WTC11 (cell line): ENCODE measurements around the gene KRT6C. TPM values are rescaled to one million over a fixed set of nuclear protein-coding genes. Genes with fewer than 3 reads are reported as not detected.

Experiments used
- ATAC-seq: fragments of 200-7000 bp; cut with Tn5 transposase; 2 replicates; pipeline ENCODE4 v1.10.0; 2021; ENCODE audit warnings: mild to moderate bottlenecking, moderate library complexity
- Bru-seq: library from RNA; stranded (reverse); fragments of 400-500 nt; gene quantifications from one replicate; lab custom pipeline; 2021; lab: Mats Ljungman, UMichigan
- CTCF ChIA-PET: fragments of 300-600 bp; sonication (Branson Sonifier 250); formaldehyde crosslinking; loops from one replicate; lab custom pipeline; 2021; ENCODE audit warnings: antibody characterized with exemption; lab: Charles Lee
- POLR2A ChIA-PET: fragments of 350-600 bp; sonication (Branson Sonifier 250); formaldehyde crosslinking; loops from one replicate; lab custom pipeline; 2021; ENCODE audit warnings: antibody characterized with exemption; lab: Charles Lee
- DNase-seq: peaks from one replicate; pipeline ENCODE4 v3.0.0; 2021; ENCODE audit warnings: low spot score
- H3K27ac Mint-ChIP-seq: 2 replicates; pipeline ENCODE4 v1.8.0; 2021; ENCODE audit warnings: mixed read lengths
- H3K27me3 Mint-ChIP-seq: 2 replicates; pipeline ENCODE4 v1.8.0; 2021; ENCODE audit warnings: low read depth, mild to moderate bottlenecking, moderate library complexity, mixed read lengths
- H3K36me3 Mint-ChIP-seq: 2 replicates; pipeline ENCODE4 v1.8.0; 2021; ENCODE audit warnings: mixed read lengths
- H3K4me1 Mint-ChIP-seq: 2 replicates; pipeline ENCODE4 v1.8.0; 2022; ENCODE audit warnings: mixed read lengths
- H3K4me3 Mint-ChIP-seq: 2 replicates; pipeline ENCODE4 v1.8.0; 2021; ENCODE audit warnings: mild to moderate bottlenecking, moderate library complexity, mixed read lengths
- H3K9me3 Mint-ChIP-seq: 2 replicates; pipeline ENCODE4 v1.8.0; 2021; ENCODE audit warnings: mixed read lengths
- FOXJ3 ChIP-seq: sonication (generic); formaldehyde crosslinking; IDR thresholded peaks from 2 replicates; pipeline ENCODE4 v1.9.0; 2021; ENCODE audit warnings: missing genetic modification reagents, mild to moderate bottlenecking, borderline replicate concordance
- GABPB1 ChIP-seq: sonication (generic); formaldehyde crosslinking; IDR thresholded peaks from 2 replicates; pipeline ENCODE4 v1.8.1; 2023; ENCODE audit warnings: mild to moderate bottlenecking, missing genetic modification reagents
- IRF2 ChIP-seq: sonication (generic); formaldehyde crosslinking; IDR thresholded peaks from 2 replicates; pipeline ENCODE4 v1.8.0; 2022; ENCODE audit warnings: low read depth, missing genetic modification reagents, borderline replicate concordance
- KAT7 ChIP-seq: sonication (generic); formaldehyde crosslinking; IDR thresholded peaks from 2 replicates; pipeline ENCODE4 v1.8.1; 2023; ENCODE audit warnings: missing genetic modification reagents, mild to moderate bottlenecking, borderline replicate concordance
- MYBL2 ChIP-seq: sonication (generic); formaldehyde crosslinking; IDR thresholded peaks from 2 replicates; pipeline ENCODE4 v1.8.1; 2023; ENCODE audit warnings: mild to moderate bottlenecking, moderate library complexity, missing genetic modification reagents
- RELA ChIP-seq: sonication (generic); formaldehyde crosslinking; IDR thresholded peaks from 2 replicates; pipeline ENCODE4 v1.8.1; 2022; ENCODE audit warnings: missing genetic modification reagents, mild to moderate bottlenecking, borderline replicate concordance
- SMAD3 ChIP-seq: sonication (generic); formaldehyde crosslinking; IDR thresholded peaks from 2 replicates; pipeline ENCODE4 v1.8.0; 2022; ENCODE audit warnings: missing genetic modification reagents, mild to moderate bottlenecking, borderline replicate concordance
- TEAD4 ChIP-seq: sonication (generic); formaldehyde crosslinking; IDR thresholded peaks from 2 replicates; pipeline ENCODE4 v1.8.0; 2022; ENCODE audit warnings: mild to moderate bottlenecking, missing genetic modification reagents
- TP53 ChIP-seq: sonication (generic); formaldehyde crosslinking; IDR thresholded peaks from 2 replicates; pipeline ENCODE4 v1.8.1; 2023; ENCODE audit warnings: mild to moderate bottlenecking, missing genetic modification reagents
- ZBTB21 ChIP-seq: sonication (generic); formaldehyde crosslinking; IDR thresholded peaks from 2 replicates; pipeline ENCODE4 v1.8.1; 2023; ENCODE audit warnings: mild to moderate bottlenecking, missing genetic modification reagents, borderline replicate concordance
- ZNF317 ChIP-seq: sonication (generic); formaldehyde crosslinking; IDR thresholded peaks from 2 replicates; pipeline ENCODE4 v1.8.1; 2023; ENCODE audit warnings: low read depth, mild to moderate bottlenecking, moderate library complexity, missing genetic modification reagents, borderline replicate concordance
- ZNF396 ChIP-seq: fragments of 250-450 bp; sonication (Bioruptor Pico); IDR thresholded peaks from 2 replicates; pipeline ENCODE4 v1.8.0; 2021; ENCODE audit warnings: mild to moderate bottlenecking, moderate library complexity, borderline replicate concordance
- ZNF416 ChIP-seq: fragments of 250-450 bp; sonication (Bioruptor Pico); IDR thresholded peaks from 2 replicates; pipeline ENCODE4 v1.9.0; 2021; ENCODE audit warnings: mild to moderate bottlenecking, inconsistent platforms
- long read RNA-seq, 3 experiments: library from RNA in 1 of 3; library from capped mRNA in 1 of 3; library from polyadenylated mRNA in 1 of 3; unstranded in 2 of 3; stranded (forward) in 1 of 3; transcript quantifications; one replicate each; pipeline ENCODE4 v2.0.0, GENCODE V29; 2021
- total RNA-seq: library from RNA; stranded (reverse); gene quantifications from 3 replicates; pipeline ENCODE4 v1.2.3, GENCODE V29; 2021
- TF ChIP-seq, protein P1 (sequence below): sonication (generic); formaldehyde crosslinking; IDR thresholded peaks from 2 replicates; pipeline ENCODE4 v1.8.0; 2023; ENCODE audit warnings: mild to moderate bottlenecking, missing genetic modification reagents
- TF ChIP-seq, protein P2 (sequence below): fragments of 250-450 bp; sonication (Bioruptor Pico); IDR thresholded peaks from 2 replicates; pipeline ENCODE4 v1.8.0; 2021; ENCODE audit warnings: mild to moderate bottlenecking
- TF ChIP-seq, protein P3 (sequence below): sonication (generic); formaldehyde crosslinking; IDR thresholded peaks from 2 replicates; pipeline ENCODE4 v1.8.0; 2023; ENCODE audit warnings: missing genetic modification reagents, mild to moderate bottlenecking, borderline replicate concordance
- TF ChIP-seq, protein P4 (sequence below): fragments of 250-450 bp; sonication (Bioruptor Pico); IDR thresholded peaks from 2 replicates; pipeline ENCODE4 v2.1.2; 2022; ENCODE audit warnings: mild to moderate bottlenecking, moderate library complexity
- TF ChIP-seq, protein P5 (sequence below): fragments of 250-450 bp; sonication (Bioruptor Pico); IDR thresholded peaks from 2 replicates; pipeline ENCODE4 v1.9.0; 2021; ENCODE audit warnings: mild to moderate bottlenecking, borderline replicate concordance
- TF ChIP-seq, protein P6 (sequence below): sonication (generic); formaldehyde crosslinking; IDR thresholded peaks from 2 replicates; pipeline ENCODE4 v1.8.1; 2022; ENCODE audit warnings: low read depth, mild to moderate bottlenecking, moderate library complexity, missing genetic modification reagents, borderline replicate concordance

The KRT6C gene
- total RNA-seq (not detected in 3 replicates), Bru-seq, nascent RNA (not detected)
- long read RNA-seq, experiment 1 = 0 reads
- long read RNA-seq, experiment 2 = 0 reads
- long read RNA-seq, experiment 3 = 0 reads

DNA sequence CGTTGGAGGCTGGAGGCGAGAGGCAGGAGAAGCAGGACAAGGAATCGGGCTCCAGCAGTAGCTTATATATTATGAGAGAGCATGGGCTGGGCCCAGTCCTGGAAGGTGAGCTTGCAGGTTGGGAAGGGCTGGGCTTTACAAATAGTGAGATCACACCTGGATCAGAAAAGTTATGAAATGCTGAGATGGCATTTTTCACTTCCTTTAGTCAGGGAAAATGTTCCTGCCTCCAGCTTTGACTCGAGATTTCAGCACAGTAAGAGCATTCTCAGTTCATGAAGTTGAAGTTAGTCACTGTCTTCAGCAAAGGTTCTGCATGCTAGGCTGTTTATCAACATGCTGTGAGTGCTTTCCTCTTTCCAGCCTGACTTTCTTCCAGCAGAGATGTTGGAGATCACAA is at the start of gene KRT6C:
Gene KRT6C, minus strand, starts transcription at position 38 of the 400 bp plus-strand sequence. CDS start 68 bp downstream, outside the sequence.
- H3K36me3 Mint-ChIP-seq = peaks cover 16% of the 10 kb centered on the region
- no peak for DNase-seq
- peaks cover 47% of the 10 kb centered on the region for H3K9me3 Mint-ChIP-seq
- CTCF ChIA-PET = interaction anchor here (1.2 kb wide), 1 partner anchor 27 kb away, joined by 3 read pairs; no protein-coding TSS in a partner anchor
- no peak within 1 kb of the TSS for H3K27ac Mint-ChIP-seq
- TF ChIP-seq, protein P1, sequence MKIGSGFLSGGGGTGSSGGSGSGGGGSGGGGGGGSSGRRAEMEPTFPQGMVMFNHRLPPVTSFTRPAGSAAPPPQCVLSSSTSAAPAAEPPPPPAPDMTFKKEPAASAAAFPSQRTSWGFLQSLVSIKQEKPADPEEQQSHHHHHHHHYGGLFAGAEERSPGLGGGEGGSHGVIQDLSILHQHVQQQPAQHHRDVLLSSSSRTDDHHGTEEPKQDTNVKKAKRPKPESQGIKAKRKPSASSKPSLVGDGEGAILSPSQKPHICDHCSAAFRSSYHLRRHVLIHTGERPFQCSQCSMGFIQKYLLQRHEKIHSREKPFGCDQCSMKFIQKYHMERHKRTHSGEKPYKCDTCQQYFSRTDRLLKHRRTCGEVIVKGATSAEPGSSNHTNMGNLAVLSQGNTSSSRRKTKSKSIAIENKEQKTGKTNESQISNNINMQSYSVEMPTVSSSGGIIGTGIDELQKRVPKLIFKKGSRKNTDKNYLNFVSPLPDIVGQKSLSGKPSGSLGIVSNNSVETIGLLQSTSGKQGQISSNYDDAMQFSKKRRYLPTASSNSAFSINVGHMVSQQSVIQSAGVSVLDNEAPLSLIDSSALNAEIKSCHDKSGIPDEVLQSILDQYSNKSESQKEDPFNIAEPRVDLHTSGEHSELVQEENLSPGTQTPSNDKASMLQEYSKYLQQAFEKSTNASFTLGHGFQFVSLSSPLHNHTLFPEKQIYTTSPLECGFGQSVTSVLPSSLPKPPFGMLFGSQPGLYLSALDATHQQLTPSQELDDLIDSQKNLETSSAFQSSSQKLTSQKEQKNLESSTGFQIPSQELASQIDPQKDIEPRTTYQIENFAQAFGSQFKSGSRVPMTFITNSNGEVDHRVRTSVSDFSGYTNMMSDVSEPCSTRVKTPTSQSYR (CRISPR knock-in tag) = no peak
- no peak for TF ChIP-seq KAT7 (CRISPR knock-in tag)
- TF ChIP-seq ZBTB21 (CRISPR knock-in tag) = no peak
- TF ChIP-seq MYBL2 (CRISPR knock-in tag) = no peak
- no peak for TF ChIP-seq ZNF416 (CRISPR knock-in tag)
- TF ChIP-seq, protein P2, sequence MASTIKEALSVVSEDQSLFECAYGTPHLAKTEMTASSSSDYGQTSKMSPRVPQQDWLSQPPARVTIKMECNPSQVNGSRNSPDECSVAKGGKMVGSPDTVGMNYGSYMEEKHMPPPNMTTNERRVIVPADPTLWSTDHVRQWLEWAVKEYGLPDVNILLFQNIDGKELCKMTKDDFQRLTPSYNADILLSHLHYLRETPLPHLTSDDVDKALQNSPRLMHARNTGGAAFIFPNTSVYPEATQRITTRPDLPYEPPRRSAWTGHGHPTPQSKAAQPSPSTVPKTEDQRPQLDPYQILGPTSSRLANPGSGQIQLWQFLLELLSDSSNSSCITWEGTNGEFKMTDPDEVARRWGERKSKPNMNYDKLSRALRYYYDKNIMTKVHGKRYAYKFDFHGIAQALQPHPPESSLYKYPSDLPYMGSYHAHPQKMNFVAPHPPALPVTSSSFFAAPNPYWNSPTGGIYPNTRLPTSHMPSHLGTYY (CRISPR knock-in tag) = no peak
- no peak for TF ChIP-seq TEAD4
- TF ChIP-seq ZNF317 = no peak
- no peak for TF ChIP-seq TP53 (CRISPR knock-in tag)
- no peak for TF ChIP-seq SMAD3
- no peak for TF ChIP-seq ZNF396 (CRISPR knock-in tag)
- TF ChIP-seq GABPB1 (CRISPR knock-in tag) = no peak
- TF ChIP-seq, protein P3, sequence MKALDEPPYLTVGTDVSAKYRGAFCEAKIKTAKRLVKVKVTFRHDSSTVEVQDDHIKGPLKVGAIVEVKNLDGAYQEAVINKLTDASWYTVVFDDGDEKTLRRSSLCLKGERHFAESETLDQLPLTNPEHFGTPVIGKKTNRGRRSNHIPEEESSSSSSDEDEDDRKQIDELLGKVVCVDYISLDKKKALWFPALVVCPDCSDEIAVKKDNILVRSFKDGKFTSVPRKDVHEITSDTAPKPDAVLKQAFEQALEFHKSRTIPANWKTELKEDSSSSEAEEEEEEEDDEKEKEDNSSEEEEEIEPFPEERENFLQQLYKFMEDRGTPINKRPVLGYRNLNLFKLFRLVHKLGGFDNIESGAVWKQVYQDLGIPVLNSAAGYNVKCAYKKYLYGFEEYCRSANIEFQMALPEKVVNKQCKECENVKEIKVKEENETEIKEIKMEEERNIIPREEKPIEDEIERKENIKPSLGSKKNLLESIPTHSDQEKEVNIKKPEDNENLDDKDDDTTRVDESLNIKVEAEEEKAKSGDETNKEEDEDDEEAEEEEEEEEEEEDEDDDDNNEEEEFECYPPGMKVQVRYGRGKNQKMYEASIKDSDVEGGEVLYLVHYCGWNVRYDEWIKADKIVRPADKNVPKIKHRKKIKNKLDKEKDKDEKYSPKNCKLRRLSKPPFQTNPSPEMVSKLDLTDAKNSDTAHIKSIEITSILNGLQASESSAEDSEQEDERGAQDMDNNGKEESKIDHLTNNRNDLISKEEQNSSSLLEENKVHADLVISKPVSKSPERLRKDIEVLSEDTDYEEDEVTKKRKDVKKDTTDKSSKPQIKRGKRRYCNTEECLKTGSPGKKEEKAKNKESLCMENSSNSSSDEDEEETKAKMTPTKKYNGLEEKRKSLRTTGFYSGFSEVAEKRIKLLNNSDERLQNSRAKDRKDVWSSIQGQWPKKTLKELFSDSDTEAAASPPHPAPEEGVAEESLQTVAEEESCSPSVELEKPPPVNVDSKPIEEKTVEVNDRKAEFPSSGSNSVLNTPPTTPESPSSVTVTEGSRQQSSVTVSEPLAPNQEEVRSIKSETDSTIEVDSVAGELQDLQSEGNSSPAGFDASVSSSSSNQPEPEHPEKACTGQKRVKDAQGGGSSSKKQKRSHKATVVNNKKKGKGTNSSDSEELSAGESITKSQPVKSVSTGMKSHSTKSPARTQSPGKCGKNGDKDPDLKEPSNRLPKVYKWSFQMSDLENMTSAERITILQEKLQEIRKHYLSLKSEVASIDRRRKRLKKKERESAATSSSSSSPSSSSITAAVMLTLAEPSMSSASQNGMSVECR (CRISPR knock-in tag) = no peak
- TF ChIP-seq FOXJ3 (CRISPR knock-in tag) = no peak
- no peak for TF ChIP-seq IRF2 (CRISPR knock-in tag)
- no peak for TF ChIP-seq RELA
- TF ChIP-seq, protein P4, sequence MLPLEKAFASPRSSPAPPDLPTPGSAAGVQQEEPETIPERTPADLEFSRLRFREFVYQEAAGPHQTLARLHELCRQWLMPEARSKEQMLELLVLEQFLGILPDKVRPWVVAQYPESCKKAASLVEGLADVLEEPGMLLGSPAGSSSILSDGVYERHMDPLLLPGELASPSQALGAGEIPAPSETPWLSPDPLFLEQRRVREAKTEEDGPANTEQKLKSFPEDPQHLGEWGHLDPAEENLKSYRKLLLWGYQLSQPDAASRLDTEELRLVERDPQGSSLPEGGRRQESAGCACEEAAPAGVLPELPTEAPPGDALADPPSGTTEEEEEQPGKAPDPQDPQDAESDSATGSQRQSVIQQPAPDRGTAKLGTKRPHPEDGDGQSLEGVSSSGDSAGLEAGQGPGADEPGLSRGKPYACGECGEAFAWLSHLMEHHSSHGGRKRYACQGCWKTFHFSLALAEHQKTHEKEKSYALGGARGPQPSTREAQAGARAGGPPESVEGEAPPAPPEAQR (CRISPR knock-in tag) = no peak
- TF ChIP-seq, protein P5, sequence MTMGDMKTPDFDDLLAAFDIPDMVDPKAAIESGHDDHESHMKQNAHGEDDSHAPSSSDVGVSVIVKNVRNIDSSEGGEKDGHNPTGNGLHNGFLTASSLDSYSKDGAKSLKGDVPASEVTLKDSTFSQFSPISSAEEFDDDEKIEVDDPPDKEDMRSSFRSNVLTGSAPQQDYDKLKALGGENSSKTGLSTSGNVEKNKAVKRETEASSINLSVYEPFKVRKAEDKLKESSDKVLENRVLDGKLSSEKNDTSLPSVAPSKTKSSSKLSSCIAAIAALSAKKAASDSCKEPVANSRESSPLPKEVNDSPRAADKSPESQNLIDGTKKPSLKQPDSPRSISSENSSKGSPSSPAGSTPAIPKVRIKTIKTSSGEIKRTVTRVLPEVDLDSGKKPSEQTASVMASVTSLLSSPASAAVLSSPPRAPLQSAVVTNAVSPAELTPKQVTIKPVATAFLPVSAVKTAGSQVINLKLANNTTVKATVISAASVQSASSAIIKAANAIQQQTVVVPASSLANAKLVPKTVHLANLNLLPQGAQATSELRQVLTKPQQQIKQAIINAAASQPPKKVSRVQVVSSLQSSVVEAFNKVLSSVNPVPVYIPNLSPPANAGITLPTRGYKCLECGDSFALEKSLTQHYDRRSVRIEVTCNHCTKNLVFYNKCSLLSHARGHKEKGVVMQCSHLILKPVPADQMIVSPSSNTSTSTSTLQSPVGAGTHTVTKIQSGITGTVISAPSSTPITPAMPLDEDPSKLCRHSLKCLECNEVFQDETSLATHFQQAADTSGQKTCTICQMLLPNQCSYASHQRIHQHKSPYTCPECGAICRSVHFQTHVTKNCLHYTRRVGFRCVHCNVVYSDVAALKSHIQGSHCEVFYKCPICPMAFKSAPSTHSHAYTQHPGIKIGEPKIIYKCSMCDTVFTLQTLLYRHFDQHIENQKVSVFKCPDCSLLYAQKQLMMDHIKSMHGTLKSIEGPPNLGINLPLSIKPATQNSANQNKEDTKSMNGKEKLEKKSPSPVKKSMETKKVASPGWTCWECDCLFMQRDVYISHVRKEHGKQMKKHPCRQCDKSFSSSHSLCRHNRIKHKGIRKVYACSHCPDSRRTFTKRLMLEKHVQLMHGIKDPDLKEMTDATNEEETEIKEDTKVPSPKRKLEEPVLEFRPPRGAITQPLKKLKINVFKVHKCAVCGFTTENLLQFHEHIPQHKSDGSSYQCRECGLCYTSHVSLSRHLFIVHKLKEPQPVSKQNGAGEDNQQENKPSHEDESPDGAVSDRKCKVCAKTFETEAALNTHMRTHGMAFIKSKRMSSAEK (CRISPR knock-in tag) = no peak
- TF ChIP-seq, protein P6, sequence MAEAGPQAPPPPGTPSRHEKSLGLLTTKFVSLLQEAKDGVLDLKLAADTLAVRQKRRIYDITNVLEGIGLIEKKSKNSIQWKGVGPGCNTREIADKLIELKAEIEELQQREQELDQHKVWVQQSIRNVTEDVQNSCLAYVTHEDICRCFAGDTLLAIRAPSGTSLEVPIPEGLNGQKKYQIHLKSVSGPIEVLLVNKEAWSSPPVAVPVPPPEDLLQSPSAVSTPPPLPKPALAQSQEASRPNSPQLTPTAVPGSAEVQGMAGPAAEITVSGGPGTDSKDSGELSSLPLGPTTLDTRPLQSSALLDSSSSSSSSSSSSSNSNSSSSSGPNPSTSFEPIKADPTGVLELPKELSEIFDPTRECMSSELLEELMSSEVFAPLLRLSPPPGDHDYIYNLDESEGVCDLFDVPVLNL (CRISPR knock-in tag) = no peak
- TF ChIP-seq, all 79 proteins: peak for 0
- Mint-ChIP-seq H3K4me1 (no peaks in the 10 kb centered on the region), H3K27me3 (peaks cover 4% of the 10 kb centered on the region; the same call in 1 of the 2 replicates), H3K4me3 (no peak within 1 kb of the TSS)
- ATAC-seq = no peak
- POLR2A ChIA-PET = no interaction called here
